Neural crest cell (in vitro differentiated cells): ENCODE results near the gene HTRA1. TPM values are rescaled to one million over a fixed set of nuclear protein-coding genes. Genes with fewer than 3 reads are reported as not detected.

Experiments
- DNase-seq: peaks from one replicate; pipeline ENCODE4 v3.0.0; 2021; ENCODE audit warnings: low read depth, mixed read lengths, low spot score
- H3K27ac Mint-ChIP-seq: one replicate; pipeline ENCODE4 v1.8.0; 2021; ENCODE audit warnings: mild to moderate bottlenecking, mixed read lengths; ENCODE audit not compliant: unreplicated experiment
- H3K27me3 Mint-ChIP-seq: 2 replicates; pipeline ENCODE4 v1.8.0; 2021; ENCODE audit warnings: low read depth, mild to moderate bottlenecking, mixed read lengths
- H3K36me3 Mint-ChIP-seq: 2 replicates; pipeline ENCODE4 v1.8.0; 2021; ENCODE audit warnings: low read depth, mild to moderate bottlenecking, mixed read lengths
- H3K4me1 Mint-ChIP-seq: 2 replicates; pipeline ENCODE4 v1.8.0; 2021; ENCODE audit warnings: mixed read lengths
- H3K4me3 Mint-ChIP-seq: one replicate; pipeline ENCODE4 v1.8.0; 2021; ENCODE audit warnings: mild to moderate bottlenecking, mixed read lengths
- H3K9me3 Mint-ChIP-seq: 2 replicates; pipeline ENCODE4 v1.8.0; 2021; ENCODE audit warnings: mixed read lengths
- total RNA-seq: library from RNA; stranded (reverse); gene quantifications from 2 replicates; pipeline ENCODE4 v1.2.1, GENCODE V29; 2021
- TF ChIP-seq, protein P1 (sequence below): fragments of 200-600 bp; sonication (generic); conservative IDR thresholded peaks from 2 replicates; pipeline ENCODE4 v1.5.0; 2021; ENCODE audit warnings: antibody characterized with exemption, mild to moderate bottlenecking

HTRA1 gene
- total RNA-seq, 1 donor from 2014 or later, result 8.2 TPM

DNA sequence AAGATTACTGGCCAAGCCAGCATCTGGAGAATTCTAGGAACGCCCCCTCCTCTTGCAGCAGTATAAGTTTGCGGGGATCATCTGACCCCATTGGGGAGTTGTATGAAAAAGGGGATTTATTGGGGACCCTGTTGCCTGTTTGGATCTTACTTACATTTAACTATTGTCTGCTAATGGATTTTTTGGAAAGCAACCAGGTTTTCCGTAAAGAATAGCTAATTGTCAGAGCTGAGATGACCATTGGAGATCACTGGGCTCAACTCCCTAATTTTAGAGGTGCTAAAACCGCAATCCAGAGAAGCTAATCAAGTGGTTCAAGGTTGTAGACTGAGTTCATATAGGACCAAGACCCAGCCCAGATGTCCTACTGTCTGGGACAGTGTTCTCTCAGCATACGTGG is 38.8 kb downstream of the HTRA1 start:
- H3K4me1 Mint-ChIP-seq, result peaks cover 2% of the 10 kb centered on the region
- no peak overlapping the region for H3K27ac Mint-ChIP-seq
- TF ChIP-seq, protein P1, sequence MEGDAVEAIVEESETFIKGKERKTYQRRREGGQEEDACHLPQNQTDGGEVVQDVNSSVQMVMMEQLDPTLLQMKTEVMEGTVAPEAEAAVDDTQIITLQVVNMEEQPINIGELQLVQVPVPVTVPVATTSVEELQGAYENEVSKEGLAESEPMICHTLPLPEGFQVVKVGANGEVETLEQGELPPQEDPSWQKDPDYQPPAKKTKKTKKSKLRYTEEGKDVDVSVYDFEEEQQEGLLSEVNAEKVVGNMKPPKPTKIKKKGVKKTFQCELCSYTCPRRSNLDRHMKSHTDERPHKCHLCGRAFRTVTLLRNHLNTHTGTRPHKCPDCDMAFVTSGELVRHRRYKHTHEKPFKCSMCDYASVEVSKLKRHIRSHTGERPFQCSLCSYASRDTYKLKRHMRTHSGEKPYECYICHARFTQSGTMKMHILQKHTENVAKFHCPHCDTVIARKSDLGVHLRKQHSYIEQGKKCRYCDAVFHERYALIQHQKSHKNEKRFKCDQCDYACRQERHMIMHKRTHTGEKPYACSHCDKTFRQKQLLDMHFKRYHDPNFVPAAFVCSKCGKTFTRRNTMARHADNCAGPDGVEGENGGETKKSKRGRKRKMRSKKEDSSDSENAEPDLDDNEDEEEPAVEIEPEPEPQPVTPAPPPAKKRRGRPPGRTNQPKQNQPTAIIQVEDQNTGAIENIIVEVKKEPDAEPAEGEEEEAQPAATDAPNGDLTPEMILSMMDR, result no peak
- H3K27me3 Mint-ChIP-seq, result no peaks in the 10 kb centered on the region
- DNase-seq, result no peak
- H3K4me3 Mint-ChIP-seq, result no peak overlapping the region
- no peaks in the 10 kb centered on the region for H3K9me3 Mint-ChIP-seq
- no peaks in the 10 kb centered on the region for H3K36me3 Mint-ChIP-seq

DNA sequence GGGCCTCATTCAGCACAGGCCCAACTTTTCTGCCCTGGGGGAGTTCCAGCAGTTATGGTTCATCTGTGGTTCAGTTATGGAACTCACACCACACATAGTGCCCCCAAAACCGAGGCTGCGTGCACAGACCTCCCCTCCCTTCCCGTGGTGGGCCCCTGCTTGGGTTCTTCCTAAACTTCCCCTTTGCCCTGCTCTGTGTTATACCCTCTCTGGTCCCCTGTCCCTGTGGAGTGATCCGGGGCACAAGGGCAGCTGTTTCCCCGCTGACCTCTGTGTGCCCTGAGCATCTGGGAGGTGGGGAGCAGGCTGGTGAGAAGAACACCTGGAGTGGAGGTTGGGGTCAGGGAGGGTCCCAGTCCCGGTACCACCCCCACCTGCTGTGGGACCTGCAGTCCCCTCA is 39.4 kb downstream of the HTRA1 start:
- no peak overlapping the region for H3K27ac Mint-ChIP-seq
- H3K4me3 Mint-ChIP-seq, result no peak overlapping the region
- H3K4me1 Mint-ChIP-seq, result no peaks in the 10 kb centered on the region
- no peaks in the 10 kb centered on the region for H3K27me3 Mint-ChIP-seq
- no peaks in the 10 kb centered on the region for H3K9me3 Mint-ChIP-seq
- no peaks in the 10 kb centered on the region for H3K36me3 Mint-ChIP-seq
- TF ChIP-seq, protein P1, result no peak
- no peak for DNase-seq

DNA sequence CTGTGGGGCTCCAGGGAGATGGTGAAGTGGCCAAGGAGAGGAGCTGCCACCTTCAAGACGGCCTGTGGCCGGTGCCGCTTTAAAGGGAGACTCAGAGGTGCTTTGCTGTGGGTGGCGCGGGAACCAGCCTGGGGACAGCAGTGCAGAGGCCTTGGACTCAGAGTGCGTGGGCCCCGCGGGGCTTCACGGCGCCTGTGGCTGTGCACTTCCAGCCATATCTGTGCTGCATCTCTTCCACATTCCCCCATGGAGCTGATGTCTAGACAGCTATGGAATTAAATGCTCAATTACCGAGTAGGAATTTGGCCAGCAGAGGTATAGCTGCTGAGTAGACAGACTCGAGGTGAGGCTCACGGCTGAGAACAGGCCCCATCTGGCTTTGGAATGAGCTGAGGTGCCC is 41.7 kb downstream of the HTRA1 start:
- H3K4me3 Mint-ChIP-seq, result no peak overlapping the region
- no peak for DNase-seq
- H3K9me3 Mint-ChIP-seq, result no peaks in the 10 kb centered on the region
- no peaks in the 10 kb centered on the region for H3K36me3 Mint-ChIP-seq
- H3K4me1 Mint-ChIP-seq, result no peaks in the 10 kb centered on the region
- TF ChIP-seq, protein P1, result no peak
- no peaks in the 10 kb centered on the region for H3K27me3 Mint-ChIP-seq
- H3K27ac Mint-ChIP-seq, result no peak overlapping the region

DNA sequence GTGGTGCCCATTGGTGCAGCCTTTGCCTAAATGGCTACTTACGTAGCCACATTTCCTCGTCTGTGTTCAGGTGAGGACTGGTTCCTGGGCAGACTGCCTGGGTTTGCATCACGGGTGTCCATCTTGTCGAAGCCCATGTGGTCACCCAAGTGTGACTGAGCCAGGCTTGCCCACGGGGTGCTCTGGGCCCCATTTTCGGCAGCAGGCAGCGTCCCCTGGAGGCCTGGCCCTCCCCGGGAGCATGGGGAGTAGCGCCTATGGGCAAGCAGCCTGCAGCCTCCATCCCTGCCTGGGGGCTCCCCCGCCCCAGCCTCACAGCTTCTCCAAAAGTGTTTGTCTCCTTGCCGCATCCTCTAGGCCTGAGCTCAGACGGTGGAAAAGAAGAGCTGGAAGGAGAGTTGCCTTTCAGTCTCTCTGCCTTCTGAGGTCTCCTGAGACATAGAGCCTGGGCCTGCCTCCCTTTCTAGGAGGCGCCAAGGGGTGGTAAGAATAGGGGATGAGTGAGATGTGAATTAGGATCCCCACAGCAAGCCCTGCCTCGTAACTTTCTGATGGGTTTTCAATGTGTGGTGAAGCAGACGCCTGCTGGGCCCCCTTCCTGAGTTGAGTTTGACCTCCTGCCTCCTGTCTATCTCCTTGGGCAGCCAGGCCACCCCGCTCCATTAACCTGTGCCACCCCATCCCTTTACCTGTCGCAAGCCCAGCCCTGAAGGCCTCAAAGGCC is 42.7 kb downstream of the HTRA1 start:
- TF ChIP-seq, protein P1, result no peak
- Mint-ChIP-seq H3K27ac (no peak overlapping the region), H3K27me3 (no peaks in the 10 kb centered on the region), H3K4me3 (no peak overlapping the region), H3K9me3 (no peaks in the 10 kb centered on the region), H3K36me3 (no peaks in the 10 kb centered on the region), H3K4me1 (peaks cover 2% of the 10 kb centered on the region)
- DNase-seq, result no peak

DNA sequence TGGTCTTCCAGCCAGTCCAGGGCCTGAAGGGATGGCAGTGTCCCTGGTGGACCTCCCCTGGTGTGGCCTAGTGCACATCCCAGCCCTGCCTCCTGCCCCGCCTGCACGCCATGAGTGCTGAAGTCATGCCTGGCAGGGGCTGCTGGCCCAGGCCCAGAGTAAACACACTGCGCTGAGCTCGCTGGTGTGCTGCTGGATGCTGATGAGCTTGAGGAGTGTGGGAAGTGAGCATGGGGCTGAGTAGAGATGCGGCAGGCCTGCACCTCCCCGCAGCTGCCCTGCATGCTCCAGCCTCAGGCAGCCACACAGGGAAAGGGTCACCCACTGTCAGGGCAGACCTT is 43.2 kb downstream of the HTRA1 start:
- TF ChIP-seq, protein P1, result no peak
- no peak overlapping the region for H3K4me3 Mint-ChIP-seq
- no peak overlapping the region for H3K27ac Mint-ChIP-seq
- H3K27me3 Mint-ChIP-seq, result no peaks in the 10 kb centered on the region
- H3K9me3 Mint-ChIP-seq, result no peaks in the 10 kb centered on the region
- H3K4me1 Mint-ChIP-seq, result peaks cover 6% of the 10 kb centered on the region
- no peak for DNase-seq
- H3K36me3 Mint-ChIP-seq, result no peaks in the 10 kb centered on the region
